HG03469 (cell line): ENCODE measurements around the gene TARP.
"Not testable (repeated sequence)": the region's sequence is repeated elsewhere in the genome, so short reads cannot be mapped to it uniquely, and the experiment has no call there.

Source experiments
- ATAC-seq: cut with Tn5 transposase; IDR thresholded peaks from one replicate; pipeline ENCODE4 v1.9.1; 2021; ENCODE audit warnings: mild to moderate bottlenecking, moderate library complexity, moderate number of reproducible peaks; ENCODE audit not compliant: unreplicated experiment

TARP gene

GRCh38 chr7:38299275-38299931 is 26.0 kb upstream of the TARP start:
- no peak for ATAC-seq

GRCh38 chr7:38296059-38296857 is 22.8 kb upstream of the TARP start:
- no peak for ATAC-seq

GRCh38 chr7:38294926-38295325 is 21.5 kb upstream of the TARP start:
- no peak for ATAC-seq

- no peak for ATAC-seq
Measured at GRCh38 chr7:38292442-38292841, 19.0 kb upstream of the TARP start.

GRCh38 chr7:38291650-38292049 is 18.2 kb upstream of the TARP start:
- no peak for ATAC-seq

GRCh38 chr7:38291117-38291647 is 17.7 kb upstream of the TARP start:
- ATAC-seq, result no peak

GRCh38 chr7:38284553-38284952 is 11.1 kb upstream of the TARP start:
- ATAC-seq, result no peak

- no peak for ATAC-seq
Measured at GRCh38 chr7:38283809-38284208, 10.4 kb upstream of the TARP start.

GRCh38 chr7:38283107-38283506 is 9.7 kb upstream of the TARP start:
- ATAC-seq, result no peak

- ATAC-seq, result no peak
Measured at GRCh38 chr7:38282081-38282480, 8.6 kb upstream of the TARP start.

GRCh38 chr7:38281266-38281665 is 7.8 kb upstream of the TARP start:
- no peak for ATAC-seq

- no peak for ATAC-seq
Measured at GRCh38 chr7:38280707-38281106, 7.3 kb upstream of the TARP start.

- ATAC-seq, result no peak
Measured at GRCh38 chr7:38280000-38280399, 6.6 kb upstream of the TARP start.

- no peak for ATAC-seq
Measured at GRCh38 chr7:38276096-38276877, 2.9 kb upstream of the TARP start.

GRCh38 chr7:38274927-38275620 is 1.6 kb upstream of the TARP start:
- no peak for ATAC-seq

- no peak for ATAC-seq
Measured at GRCh38 chr7:38274486-38274885, 1.1 kb upstream of the TARP start.

- ATAC-seq, result not testable (repeated sequence)
Measured at GRCh38 chr7:38270405-38270804, 3.0 kb downstream of the TARP start.

GRCh38 chr7:38269704-38270346 is 3.6 kb downstream of the TARP start:
- not testable (repeated sequence) for ATAC-seq

- not testable (repeated sequence) for ATAC-seq
Measured at GRCh38 chr7:38265958-38266357, 7.5 kb downstream of the TARP start.

- not testable (repeated sequence) for ATAC-seq
Measured at GRCh38 chr7:38264602-38265001, 8.8 kb downstream of the TARP start.
